CD4-positive, alpha-beta T cell treated with Interleukin-15 for 4 hours (primary cell): ENCODE results near the gene ISG20.
"Not testable (repeated sequence)": the region's sequence is repeated elsewhere in the genome, so short reads cannot be mapped to it uniquely, and the experiment has no call there.

Experiments
- DNase-seq: peaks from one replicate; pipeline ENCODE4 v3.0.0-alpha.2; 2020; ENCODE audit warnings: low spot score

The ISG20 gene

GRCh38 chr15:88636050-88636449 lies 2.8 kb upstream of the ISG20 start:
- peak; percentile 81 for DNase-seq

- no peak for DNase-seq
Observed at GRCh38 chr15:88636654-88637053, 2.2 kb upstream of the ISG20 start.

GRCh38 chr15:88637436-88637835 lies 1.4 kb upstream of the ISG20 start:
- DNase-seq = no peak

- DNase-seq = no peak
Observed at GRCh38 chr15:88637841-88638625, 783 bp upstream of the ISG20 start.

GRCh38 chr15:88641959-88642452 lies 3.2 kb downstream of the ISG20 start:
- DNase-seq = no peak

- DNase-seq = not testable (repeated sequence)
Observed at GRCh38 chr15:88642514-88642913, 3.7 kb downstream of the ISG20 start.

GRCh38 chr15:88644741-88645140 lies 5.9 kb downstream of the ISG20 start:
- no peak for DNase-seq

GRCh38 chr15:88645171-88646087 lies 6.6 kb downstream of the ISG20 start:
- DNase-seq = no peak

- no peak for DNase-seq
Observed at GRCh38 chr15:88646088-88646405, 7.2 kb downstream of the ISG20 start.

GRCh38 chr15:88646951-88647350 lies 8.1 kb downstream of the ISG20 start:
- DNase-seq = no peak

GRCh38 chr15:88647351-88648105 lies 8.7 kb downstream of the ISG20 start:
- DNase-seq = no peak

GRCh38 chr15:88648357-88649214 lies 9.8 kb downstream of the ISG20 start:
- DNase-seq = peak; percentile 77

GRCh38 chr15:88649286-88649733 lies 10.5 kb downstream of the ISG20 start:
- peak; percentile 73 for DNase-seq

- no peak for DNase-seq
Observed at GRCh38 chr15:88649753-88650551, 11.1 kb downstream of the ISG20 start.

GRCh38 chr15:88650556-88650955 lies 11.7 kb downstream of the ISG20 start:
- DNase-seq = no peak

- DNase-seq = no peak
Observed at GRCh38 chr15:88651136-88651732, 12.4 kb downstream of the ISG20 start.

- no peak for DNase-seq
Observed at GRCh38 chr15:88651971-88652370, 13.2 kb downstream of the ISG20 start.

GRCh38 chr15:88652456-88653199 lies 13.8 kb downstream of the ISG20 start:
- no peak for DNase-seq
